HCT116 (cell line): ENCODE data around the gene RUNX1. TPM values are rescaled to one million over a fixed set of nuclear protein-coding genes. Genes with fewer than 3 reads are reported as not detected.

Source experiments
- ATAC-seq: fragments of 200-7000 bp; cut with Tn5 transposase; 2 replicates; pipeline ENCODE4 v1.9.1; 2020; ENCODE audit warnings: mild to moderate bottlenecking, moderate library complexity
- BruUV-seq: library from RNA; stranded (reverse); fragments of 400-500 nt; replicated peaks from 2 replicates; lab custom pipeline; 2021; lab: Mats Ljungman, UMichigan
- CTCF ChIA-PET: fragments of 300-600 bp; sonication (Branson Sonifier 250); formaldehyde crosslinking; loops from one replicate; lab custom pipeline; 2021; ENCODE audit warnings: antibody characterized with exemption; lab: Charles Lee
- POLR2A ChIA-PET: fragments of 300-600, 350-600 bp; sonication (Branson Sonifier 250); formaldehyde crosslinking; loops from one replicate; lab custom pipeline; 2021; ENCODE audit warnings: antibody characterized with exemption; lab: Charles Lee
- RAD21 ChIA-PET, 2 experiments: fragments of 300-600 bp; sonication (Branson Sonifier 250); formaldehyde crosslinking; loops; one replicate each; lab custom pipeline; 2023; ENCODE audit warnings: low total read pairs in 2 of 2; ENCODE audit not compliant: uncharacterized antibody in 2 of 2, unreplicated experiment in 2 of 2, low non-redundant PET in 1 of 2; lab: Charles Lee
- DNase-seq: peaks from one replicate; pipeline ENCODE4 v3.0.0-alpha.2; 2010; ENCODE audit warnings: low read depth, low spot score
- H2AFZ ChIP-seq: fragments of 200-600 bp; shearing (Covaris generic), sonication (generic); 2 replicates; pipeline ENCODE4 v1.6.1; 2017; ENCODE audit warnings: low read depth, mixed run types, mixed read lengths, antibody characterized with exemption, low read length; ENCODE audit not compliant: poor library complexity, severe bottlenecking
- H3K27ac ChIP-seq: 2 replicates; pipeline ENCODE4 v1.5.1; 2012; ENCODE audit warnings: low read depth, low read length
- H3K27me3 ChIP-seq: fragments of 200-600 bp; sonication (generic); 2 replicates; pipeline ENCODE4 v1.6.1; 2016; ENCODE audit warnings: mixed run types, low read length, mixed read lengths; ENCODE audit not compliant: insufficient read depth
- H3K36me3 ChIP-seq, 2 experiments: fragments of 200-500 bp in 1 of 2; fragments of 200-600 bp in 1 of 2; sonication (Bioruptor generic) in 1 of 2; sonication (generic) in 1 of 2; 2 replicates each; pipeline versions ENCODE4 v1.5.1 to v1.6.1; 2014 to 2016; ENCODE audit warnings: low read length in 2 of 2, inconsistent platforms in 1 of 2, mixed read lengths in 1 of 2, mixed run types in 1 of 2; ENCODE audit not compliant: insufficient read depth in 2 of 2, control insufficient read depth in 1 of 2
- H3K4me1 ChIP-seq, 2 experiments: fragments of 200-600 bp in 1 of 2; sonication (generic) in 1 of 2; 2 replicates each; pipeline versions ENCODE4 v1.5.1 to v1.6.1; 2012 to 2017; ENCODE audit warnings: low read length in 2 of 2, inconsistent platforms in 1 of 2, mild to moderate bottlenecking in 1 of 2, mixed read lengths in 1 of 2, mixed run types in 1 of 2, moderate library complexity in 1 of 2; ENCODE audit not compliant: insufficient read depth in 2 of 2, control insufficient read depth in 1 of 2
- H3K4me2 ChIP-seq: fragments of 200-600 bp; sonication (generic); 2 replicates; pipeline ENCODE4 v1.6.1; 2017; ENCODE audit warnings: mixed run types, low read length, mixed read lengths
- H3K4me3 ChIP-seq, 2 experiments: fragments of 200-600 bp in 1 of 2; sonication (generic) in 1 of 2; replicated peaks in 1 of 2; 2 replicates each; pipeline ENCODE4 v1.5.1; 2011 to 2016; ENCODE audit warnings: low read length in 2 of 2, control low read depth in 1 of 2, low read depth in 1 of 2, mild to moderate bottlenecking in 1 of 2, mixed read lengths in 1 of 2, mixed run types in 1 of 2
- H3K79me2 ChIP-seq: fragments of 200-600 bp; sonication (generic); 2 replicates; pipeline ENCODE4 v1.6.1; 2017; ENCODE audit warnings: mild to moderate bottlenecking, mixed run types, low read length, moderate library complexity, mixed read lengths; ENCODE audit not compliant: insufficient read depth
- H3K9ac ChIP-seq: fragments of 200-600 bp; sonication (generic); 2 replicates; pipeline ENCODE4 v1.6.1; 2016; ENCODE audit warnings: low read length, mixed read lengths
- H3K9me2 ChIP-seq: fragments of 200-600 bp; sonication (generic), shearing (Covaris generic); 2 replicates; pipeline ENCODE4 v1.6.1; 2017; ENCODE audit warnings: mixed run types, mild to moderate bottlenecking, moderate library complexity; ENCODE audit not compliant: insufficient read depth
- H3K9me3 ChIP-seq, 2 experiments: fragments of 200-500 bp in 1 of 2; fragments of 200-600 bp in 1 of 2; sonication (Bioruptor generic) in 1 of 2; sonication (generic) in 1 of 2; 2 replicates each; pipeline ENCODE4 v1.6.1; 2014 to 2017; ENCODE audit warnings: low read length in 2 of 2, mixed read lengths in 2 of 2, inconsistent platforms in 1 of 2, low read depth in 1 of 2, mild to moderate bottlenecking in 1 of 2, mixed run types in 1 of 2, moderate library complexity in 1 of 2; ENCODE audit not compliant: control insufficient read depth in 1 of 2, insufficient read depth in 1 of 2
- H4K20me1 ChIP-seq: fragments of 200-600 bp; sonication (generic), shearing (Covaris generic); 2 replicates; pipeline ENCODE4 v1.6.1; 2017; ENCODE audit warnings: mixed run types, mild to moderate bottlenecking, moderate library complexity; ENCODE audit not compliant: insufficient read depth
- CBX3 ChIP-seq: IDR thresholded peaks from 2 replicates; pipeline ENCODE4 v1.6.1; 2012; ENCODE audit warnings: low read depth
- CEBPB ChIP-seq: IDR thresholded peaks from 2 replicates; pipeline ENCODE4 v1.6.1; 2012; ENCODE audit warnings: low read depth
- EGR1 ChIP-seq: IDR thresholded peaks from 2 replicates; pipeline ENCODE4 v1.6.1; 2012; ENCODE audit warnings: low read depth
- ELF1 ChIP-seq: IDR thresholded peaks from 2 replicates; pipeline ENCODE4 v1.6.1; 2012; ENCODE audit warnings: low read depth, borderline replicate concordance
- EZH2 ChIP-seq: fragments of 200-600 bp; sonication (generic); IDR thresholded peaks from 2 replicates; pipeline ENCODE4 v1.6.1; 2017; ENCODE audit warnings: antibody characterized with exemption, mixed run types
- EZH2phosphoT487 ChIP-seq: fragments of 200-600 bp; IDR thresholded peaks from 2 replicates; pipeline ENCODE4 v1.6.1; 2018; ENCODE audit warnings: antibody characterized with exemption, borderline replicate concordance
- POLR2A ChIP-seq: IDR thresholded peaks from 2 replicates; pipeline ENCODE4 v1.7.0; 2011; ENCODE audit warnings: borderline replicate concordance; ENCODE audit not compliant: insufficient read depth, insufficient read length; ENCODE audit errors: extremely low read depth
- SIN3A ChIP-seq: IDR thresholded peaks from 2 replicates; pipeline ENCODE4 v1.6.1; 2012; ENCODE audit warnings: low read depth
- SP1 ChIP-seq: IDR thresholded peaks from 2 replicates; pipeline ENCODE4 v1.6.1; 2012; ENCODE audit warnings: low read depth
- SRF ChIP-seq: IDR thresholded peaks from 2 replicates; pipeline ENCODE4 v1.6.1; 2012; ENCODE audit warnings: low read depth
- YY1 ChIP-seq: IDR thresholded peaks from 2 replicates; pipeline ENCODE4 v1.6.1; 2011; ENCODE audit warnings: low read length, low read depth, moderate library complexity, mild to moderate bottlenecking; ENCODE audit not compliant: insufficient replicate concordance; ENCODE audit errors: extremely low read depth
- ZFX ChIP-seq: fragments of 450-650 bp; IDR thresholded peaks from 2 replicates; pipeline ENCODE4 v1.6.1; 2017
- ZNF274 ChIP-seq: fragments of 200-500 bp; sonication (Bioruptor generic); IDR thresholded peaks from 2 replicates; pipeline ENCODE4 v1.6.1; 2014; ENCODE audit warnings: mild to moderate bottlenecking, low read depth, low read length, inconsistent platforms
- intact Hi-C: fragments of 100-400 bp; cut with micrococcal nuclease; formaldehyde crosslinking; loops from 2 replicates; pipeline ENCODE4 v1.10.0; 2022
- total RNA-seq: library from RNA; stranded (reverse); gene quantifications from one replicate; pipeline ENCODE4 v1.2.1, GENCODE V29; 2021; ENCODE audit not compliant: unreplicated experiment
- TF ChIP-seq, protein P1 (sequence below): IDR thresholded peaks from 2 replicates; pipeline ENCODE4 v1.6.1; 2012; ENCODE audit warnings: low read depth
- TF ChIP-seq, protein P2 (sequence below): IDR thresholded peaks from 2 replicates; pipeline ENCODE4 v1.6.1; 2012
- TF ChIP-seq, protein P3 (sequence below), 3 experiments: fragments of 200-600 bp in 1 of 3; sonication (generic) in 1 of 3; IDR thresholded peaks in 2 of 3; conservative IDR thresholded peaks in 1 of 3; 2 replicates each; pipeline ENCODE4 v1.5.1; 2012 to 2017; ENCODE audit warnings: low read depth in 2 of 3, low read length in 2 of 3, antibody characterized with exemption in 1 of 3, borderline replicate concordance in 1 of 3, control low read depth in 1 of 3, mild to moderate bottlenecking in 1 of 3, mixed read lengths in 1 of 3, mixed run types in 1 of 3, moderate library complexity in 1 of 3; ENCODE audit not compliant: insufficient read depth in 1 of 3

Gene RUNX1
- total RNA-seq, 1 experiment from 2014 or later, result 33.5 TPM

DNA sequence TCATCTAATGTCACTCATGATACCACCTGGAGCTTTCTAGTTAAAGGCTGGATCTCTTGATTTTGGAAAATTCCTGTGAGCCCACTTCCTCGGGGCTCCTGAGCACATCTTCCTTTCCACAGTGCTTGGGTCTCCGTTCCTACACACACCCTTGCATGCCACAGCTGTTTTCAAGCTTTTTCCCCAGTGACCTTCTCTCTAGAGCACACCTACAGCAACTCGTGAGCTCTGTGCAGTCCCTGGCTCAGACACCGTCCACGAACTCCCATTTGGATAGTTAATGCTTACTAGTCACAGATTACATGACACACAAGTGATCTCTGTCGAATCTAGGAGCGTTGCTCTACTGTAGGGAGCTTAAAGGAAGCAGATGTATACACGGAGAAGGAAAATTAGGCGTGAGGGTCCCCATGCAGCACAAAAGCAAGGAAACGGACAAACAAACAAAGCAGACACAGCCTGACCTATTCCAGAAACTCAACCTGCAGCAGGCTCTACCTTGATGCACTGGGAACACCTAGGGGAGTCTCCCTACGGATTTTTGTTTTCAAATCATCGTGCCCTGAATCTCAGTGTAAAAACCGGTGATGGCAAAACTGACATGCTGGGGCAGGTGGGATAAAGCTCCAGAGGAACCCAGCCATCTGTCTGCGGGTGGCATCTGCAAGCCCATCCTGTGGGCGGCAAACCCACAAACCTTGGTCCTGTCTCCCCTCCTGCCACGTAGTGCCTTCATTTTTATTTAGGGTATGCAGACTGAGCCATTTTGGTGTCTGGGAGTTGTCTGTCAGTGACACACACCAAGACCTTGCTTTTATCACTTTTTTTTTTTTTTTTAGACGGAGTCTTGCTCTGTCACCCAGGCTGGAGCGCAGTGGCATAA, 177.8 kb downstream of the RUNX1 start:
- Histone ChIP-seq H3K4me3 (no peak overlapping the region), H3K79me2 (peaks cover 80% of the 10 kb centered on the region), H3K4me1 (peaks cover 4 to 23% of the 10 kb centered on the region in 2 experiments; a peak in 3 of 4 replicates), H4K20me1 (peaks cover 3% of the 10 kb centered on the region; the same call in 1 of the 2 replicates), H3K27me3 (no peaks in the 10 kb centered on the region), H3K9me2 (no peaks in the 10 kb centered on the region), H3K4me2 (no peak overlapping the region), H3K36me3 (peaks cover 6 to 42% of the 10 kb centered on the region in 2 experiments)
- ChIA-PET RAD21 (no interaction called here), CTCF (no interaction called here)
- intact Hi-C loops, result no loop called here
- ATAC-seq (no peak), DNase-seq (no peak)
- TF ChIP-seq ZNF274, result no peak
- TF ChIP-seq, protein P1, sequence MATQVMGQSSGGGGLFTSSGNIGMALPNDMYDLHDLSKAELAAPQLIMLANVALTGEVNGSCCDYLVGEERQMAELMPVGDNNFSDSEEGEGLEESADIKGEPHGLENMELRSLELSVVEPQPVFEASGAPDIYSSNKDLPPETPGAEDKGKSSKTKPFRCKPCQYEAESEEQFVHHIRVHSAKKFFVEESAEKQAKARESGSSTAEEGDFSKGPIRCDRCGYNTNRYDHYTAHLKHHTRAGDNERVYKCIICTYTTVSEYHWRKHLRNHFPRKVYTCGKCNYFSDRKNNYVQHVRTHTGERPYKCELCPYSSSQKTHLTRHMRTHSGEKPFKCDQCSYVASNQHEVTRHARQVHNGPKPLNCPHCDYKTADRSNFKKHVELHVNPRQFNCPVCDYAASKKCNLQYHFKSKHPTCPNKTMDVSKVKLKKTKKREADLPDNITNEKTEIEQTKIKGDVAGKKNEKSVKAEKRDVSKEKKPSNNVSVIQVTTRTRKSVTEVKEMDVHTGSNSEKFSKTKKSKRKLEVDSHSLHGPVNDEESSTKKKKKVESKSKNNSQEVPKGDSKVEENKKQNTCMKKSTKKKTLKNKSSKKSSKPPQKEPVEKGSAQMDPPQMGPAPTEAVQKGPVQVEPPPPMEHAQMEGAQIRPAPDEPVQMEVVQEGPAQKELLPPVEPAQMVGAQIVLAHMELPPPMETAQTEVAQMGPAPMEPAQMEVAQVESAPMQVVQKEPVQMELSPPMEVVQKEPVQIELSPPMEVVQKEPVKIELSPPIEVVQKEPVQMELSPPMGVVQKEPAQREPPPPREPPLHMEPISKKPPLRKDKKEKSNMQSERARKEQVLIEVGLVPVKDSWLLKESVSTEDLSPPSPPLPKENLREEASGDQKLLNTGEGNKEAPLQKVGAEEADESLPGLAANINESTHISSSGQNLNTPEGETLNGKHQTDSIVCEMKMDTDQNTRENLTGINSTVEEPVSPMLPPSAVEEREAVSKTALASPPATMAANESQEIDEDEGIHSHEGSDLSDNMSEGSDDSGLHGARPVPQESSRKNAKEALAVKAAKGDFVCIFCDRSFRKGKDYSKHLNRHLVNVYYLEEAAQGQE, result no peak
- no peak for TF ChIP-seq CBX3
- no peak for TF ChIP-seq CEBPB
- TF ChIP-seq, protein P2, sequence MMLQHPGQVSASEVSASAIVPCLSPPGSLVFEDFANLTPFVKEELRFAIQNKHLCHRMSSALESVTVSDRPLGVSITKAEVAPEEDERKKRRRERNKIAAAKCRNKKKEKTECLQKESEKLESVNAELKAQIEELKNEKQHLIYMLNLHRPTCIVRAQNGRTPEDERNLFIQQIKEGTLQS, result no peak
- no peak for TF ChIP-seq SP1
- no peak for TF ChIP-seq SIN3A
- TF ChIP-seq, protein P3, sequence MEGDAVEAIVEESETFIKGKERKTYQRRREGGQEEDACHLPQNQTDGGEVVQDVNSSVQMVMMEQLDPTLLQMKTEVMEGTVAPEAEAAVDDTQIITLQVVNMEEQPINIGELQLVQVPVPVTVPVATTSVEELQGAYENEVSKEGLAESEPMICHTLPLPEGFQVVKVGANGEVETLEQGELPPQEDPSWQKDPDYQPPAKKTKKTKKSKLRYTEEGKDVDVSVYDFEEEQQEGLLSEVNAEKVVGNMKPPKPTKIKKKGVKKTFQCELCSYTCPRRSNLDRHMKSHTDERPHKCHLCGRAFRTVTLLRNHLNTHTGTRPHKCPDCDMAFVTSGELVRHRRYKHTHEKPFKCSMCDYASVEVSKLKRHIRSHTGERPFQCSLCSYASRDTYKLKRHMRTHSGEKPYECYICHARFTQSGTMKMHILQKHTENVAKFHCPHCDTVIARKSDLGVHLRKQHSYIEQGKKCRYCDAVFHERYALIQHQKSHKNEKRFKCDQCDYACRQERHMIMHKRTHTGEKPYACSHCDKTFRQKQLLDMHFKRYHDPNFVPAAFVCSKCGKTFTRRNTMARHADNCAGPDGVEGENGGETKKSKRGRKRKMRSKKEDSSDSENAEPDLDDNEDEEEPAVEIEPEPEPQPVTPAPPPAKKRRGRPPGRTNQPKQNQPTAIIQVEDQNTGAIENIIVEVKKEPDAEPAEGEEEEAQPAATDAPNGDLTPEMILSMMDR (IDR thresholded peaks at IDR 0.05 in 2 of 3, conservative IDR thresholded peaks at IDR 0.05 in 1 of 3; ENCODE audit: borderline replicate concordance in 1 of 3, insufficient read depth in 1 of 3, low read depth in 2 of 3, low read length in 2 of 3), result no peak
- no peak for TF ChIP-seq EZH2phosphoT487
- TF ChIP-seq POLR2A, result no peak
- no peak for TF ChIP-seq SRF
- TF ChIP-seq ZFX, result no peak
- no peak for TF ChIP-seq EGR1
- TF ChIP-seq YY1, result no peak
- TF ChIP-seq EZH2, result no peak
- TF ChIP-seq ELF1, result no peak
- TF ChIP-seq, all 23 proteins: peak for 0
- Histone ChIP-seq H2AFZ (no peak overlapping the region), H3K9ac (no peak overlapping the region), H3K9me3 (no peaks in the 10 kb centered on the region), H3K27ac (no peak overlapping the region)
- BruUV-seq, result no TSS peak
- POLR2A ChIA-PET, result no interaction called here
